ENCODE data around the gene SMIM35. TPM values are rescaled to one million over a fixed set of nuclear protein-coding genes. Genes with fewer than 3 reads are reported as not detected.

The SMIM35 gene
- total and polyA plus RNA-seq, 2 of the 4 experiments (the other 2 are of a cell fraction): not detected

- H2BK20ac ChIP-seq (ENCODE audit: low read depth, low read length): no peak overlapping the region
- in situ Hi-C loops (cut with MboI; ENCODE audit: low sequenced_read_pairs): no loop called here
- WGBS, 2 experiments (ENCODE audit: extremely low coverage in 2 of 2, insufficient read length in 1 of 2): 47% methylated on average over 9 of the region's 14 CpGs; no CpG with 5 or more reads in 1 of the 2 experiments
- no peak overlapping the region for H3K27ac ChIP-seq (ENCODE audit: insufficient read depth, low read length)
- H3K14ac ChIP-seq (replicated peaks; ENCODE audit: low read depth, low read length): no peak overlapping the region
- POLR2A ChIA-PET (ENCODE audit: unreplicated experiment): no interaction called here
- no peak overlapping the region for H4K91ac ChIP-seq (ENCODE audit: insufficient read depth, low read depth, low read length)
- no peak overlapping the region for H2AK5ac ChIP-seq (ENCODE audit: low read depth, low read length)
- H2BK120ac ChIP-seq (ENCODE audit: low read depth, low read length): no peak overlapping the region
- H3K9me1 ChIP-seq (ENCODE audit: insufficient read depth, low read length): no peaks in the 10 kb centered on the region
- no peak overlapping the region for H3K23ac ChIP-seq (ENCODE audit: low read depth, low read length)
- no peaks in the 10 kb centered on the region for H3K9me3 ChIP-seq (ENCODE audit: control insufficient read depth, insufficient read depth, low read length)
- H2AK9ac ChIP-seq (replicated peaks; ENCODE audit: low read depth, low read length, poor library complexity): no peak overlapping the region
- H3K4ac ChIP-seq (ENCODE audit: low read depth, low read length): no peak overlapping the region
- H3K9ac ChIP-seq (ENCODE audit: low read depth, low read length): no peak overlapping the region
- H2BK15ac ChIP-seq (ENCODE audit: low read depth, low read length): no peak overlapping the region
- dilution Hi-C loops (cut with HindIII; ENCODE audit: low sequenced_read_pairs, unreplicated experiment): no loop called here
- DNase-seq: no peak
- H3K18ac ChIP-seq (ENCODE audit: low read depth, low read length): no peak overlapping the region
- H3K4me1 ChIP-seq (ENCODE audit: control insufficient read depth, insufficient read depth, low read length): no peaks in the 10 kb centered on the region
- no TSS peak for BruUV-seq (replicated peaks)
- no peaks in the 10 kb centered on the region for H3K36me3 ChIP-seq (ENCODE audit: control insufficient read depth, insufficient read depth, low read length)
- no peak overlapping the region for H3K4me2 ChIP-seq (ENCODE audit: low read depth, low read length)
- no peaks in the 10 kb centered on the region for H4K20me1 ChIP-seq (ENCODE audit: insufficient read depth, low read length)
- no peak overlapping the region for H2AFZ ChIP-seq (replicated peaks; ENCODE audit: low read length, poor library complexity)
- peaks cover 14% of the 10 kb centered on the region; the same call in 1 of the 2 replicates for H3K27me3 ChIP-seq (ENCODE audit: control insufficient read depth, insufficient read depth, low read length)
- no peak overlapping the region for H3K4me3 ChIP-seq (ENCODE audit: insufficient read depth, low read depth, low read length)
- no peak for TF ChIP-seq MAZ (IDR thresholded peaks at IDR 0.05; ENCODE audit: borderline replicate concordance, low read depth, low read length)
- no peak for TF ChIP-seq CHD1 (IDR thresholded peaks at IDR 0.05; ENCODE audit: low read depth, low read length)
- TF ChIP-seq RCOR1 (IDR thresholded peaks at IDR 0.05; ENCODE audit: insufficient replicate concordance, low read length): no peak
- TF ChIP-seq MAFK (IDR thresholded peaks at IDR 0.05; ENCODE audit: low read depth, low read length): no peak
- no peak for TF ChIP-seq RFX5 (IDR thresholded peaks at IDR 0.05; ENCODE audit: low read depth, low read length)
- TF ChIP-seq FOS (IDR thresholded peaks at IDR 0.05; ENCODE audit: low read depth, low read length): no peak
- no peak for TF ChIP-seq CTCF (conservative IDR thresholded peaks at IDR 0.05; ENCODE audit: low read depth, low read length)
- no peak for TF ChIP-seq SMC3 (IDR thresholded peaks at IDR 0.05; ENCODE audit: low read depth, low read length)
- TF ChIP-seq, protein P1, sequence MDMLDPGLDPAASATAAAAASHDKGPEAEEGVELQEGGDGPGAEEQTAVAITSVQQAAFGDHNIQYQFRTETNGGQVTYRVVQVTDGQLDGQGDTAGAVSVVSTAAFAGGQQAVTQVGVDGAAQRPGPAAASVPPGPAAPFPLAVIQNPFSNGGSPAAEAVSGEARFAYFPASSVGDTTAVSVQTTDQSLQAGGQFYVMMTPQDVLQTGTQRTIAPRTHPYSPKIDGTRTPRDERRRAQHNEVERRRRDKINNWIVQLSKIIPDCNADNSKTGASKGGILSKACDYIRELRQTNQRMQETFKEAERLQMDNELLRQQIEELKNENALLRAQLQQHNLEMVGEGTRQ (IDR thresholded peaks at IDR 0.05; ENCODE audit: low read depth, low read length): no peak
- TF ChIP-seq RAD21 (IDR thresholded peaks at IDR 0.05; ENCODE audit: low read length): no peak
- no peak for TF ChIP-seq NFE2L2 (IDR thresholded peaks at IDR 0.05; ENCODE audit: low read depth, low read length)
- TF ChIP-seq POLR2A (IDR thresholded peaks at IDR 0.05; ENCODE audit: low read depth, low read length): no peak
- no peak for TF ChIP-seq BHLHE40 (IDR thresholded peaks at IDR 0.05; ENCODE audit: low read depth, low read length)
- TF ChIP-seq, protein P2, sequence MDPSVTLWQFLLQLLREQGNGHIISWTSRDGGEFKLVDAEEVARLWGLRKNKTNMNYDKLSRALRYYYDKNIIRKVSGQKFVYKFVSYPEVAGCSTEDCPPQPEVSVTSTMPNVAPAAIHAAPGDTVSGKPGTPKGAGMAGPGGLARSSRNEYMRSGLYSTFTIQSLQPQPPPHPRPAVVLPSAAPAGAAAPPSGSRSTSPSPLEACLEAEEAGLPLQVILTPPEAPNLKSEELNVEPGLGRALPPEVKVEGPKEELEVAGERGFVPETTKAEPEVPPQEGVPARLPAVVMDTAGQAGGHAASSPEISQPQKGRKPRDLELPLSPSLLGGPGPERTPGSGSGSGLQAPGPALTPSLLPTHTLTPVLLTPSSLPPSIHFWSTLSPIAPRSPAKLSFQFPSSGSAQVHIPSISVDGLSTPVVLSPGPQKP (IDR thresholded peaks at IDR 0.05; ENCODE audit: borderline replicate concordance, low read depth, low read length): no peak
- no peak overlapping the region for H4K8ac ChIP-seq (ENCODE audit: low read depth in 2 of 2, low read length in 2 of 2)
- H2BK5ac ChIP-seq (ENCODE audit: low read depth, low read length, poor library complexity, severe bottlenecking): no peak overlapping the region
- H3K79me1 ChIP-seq (ENCODE audit: low read depth in 1 of 2, low read length in 2 of 2): no peaks in the 10 kb centered on the region
- no peak for ATAC-seq (ENCODE audit: low read depth)
- intact Hi-C loops (cut with micrococcal nuclease): no loop called here
- CTCF ChIA-PET: no interaction called here
- H3K56ac ChIP-seq (ENCODE audit: extremely low read depth, insufficient read depth, low read length): no peak overlapping the region
- no peak overlapping the region for H4K5ac ChIP-seq (ENCODE audit: low read depth, low read length)
These were observed 29.3 kb downstream of the SMIM35 start for GRCh38 chr11:118057251-118058145.
